HepG2 (cell line): ENCODE results near the gene MTHFD1L. TPM values are rescaled to one million over a fixed set of nuclear protein-coding genes. Genes with fewer than 3 reads are reported as not detected.

Experiments used
- ATAC-seq: fragments of 200-7000 bp; cut with Tn5 transposase; 3 replicates; pipeline ENCODE4 v1.9.1; 2020; ENCODE audit warnings: mild to moderate bottlenecking, moderate library complexity
- BruUV-seq: library from RNA; stranded (reverse); fragments of 400-500 nt; replicated peaks from 2 replicates; lab custom pipeline; 2021; lab: Mats Ljungman, UMichigan
- CTCF ChIA-PET: fragments of 300-600 bp; formaldehyde crosslinking; extraction: SDS; loops from one replicate; lab custom pipeline; 2021; ENCODE audit warnings: low total read pairs, inconsistent platforms, low intra/inter-chr PET ratio; lab: Yijun Ruan, JAX
- POLR2A ChIA-PET: fragments of 350-600 bp; sonication (Branson Sonifier 250); formaldehyde crosslinking; loops from one replicate; lab custom pipeline; 2020; ENCODE audit warnings: antibody characterized with exemption, inconsistent platforms; lab: Yijun Ruan, JAX
- DNase-seq: peaks from one replicate; pipeline ENCODE4 v3.0.0-alpha.2; 2015; ENCODE audit warnings: low spot score
- FAIRE-seq: peaks from 3 replicates; lab custom pipeline; 2011; peaks lifted over from hg19 to GRCh38; lab: Jason Lieb, UNC
- H2AFZ ChIP-seq: one replicate; pipeline ENCODE4 v1.6.1; 2011; ENCODE audit warnings: low read length, inconsistent platforms
- H3K27ac ChIP-seq: fragments of 300-600 bp; 3 replicates; pipeline ENCODE4 v1.8.0; 2011; ENCODE audit warnings: mixed run types, mild to moderate bottlenecking, mixed read lengths, low read length, inconsistent platforms; ENCODE audit not compliant: insufficient read depth; ENCODE audit errors: extremely low read length
- H3K27me3 ChIP-seq, 2 experiments: fragments of 200-600 bp in 1 of 2; 2 replicates in 1 of 2; 3 replicates in 1 of 2; pipeline versions ENCODE4 v1.6.0 to v1.8.0; 2011; ENCODE audit warnings: low read length in 2 of 2, mild to moderate bottlenecking in 2 of 2, moderate library complexity in 2 of 2, inconsistent platforms in 1 of 2; ENCODE audit not compliant: insufficient read depth in 2 of 2, control insufficient read depth in 1 of 2
- H3K36me3 ChIP-seq, 2 experiments: fragments of 200-600 bp in 1 of 2; replicated peaks in 1 of 2; 2 replicates in 1 of 2; 3 replicates in 1 of 2; pipeline versions ENCODE4 v1.5.1 to v1.8.0; 2011; ENCODE audit warnings: low read length in 2 of 2, inconsistent platforms in 1 of 2; ENCODE audit not compliant: insufficient read depth in 2 of 2, control insufficient read depth in 1 of 2
- H3K4me1 ChIP-seq: 2 replicates; pipeline ENCODE4 v1.5.1; 2012; ENCODE audit warnings: low read length, inconsistent platforms; ENCODE audit not compliant: insufficient read depth
- H3K4me2 ChIP-seq: 2 replicates; pipeline ENCODE4 v1.6.0; 2011; ENCODE audit warnings: low read depth, low read length, inconsistent platforms
- H3K4me3 ChIP-seq, 3 experiments: fragments of 200-600 bp in 1 of 3; sonication (generic), shearing (Covaris generic) in 1 of 3; replicated peaks in 1 of 3; 2 replicates each; pipeline ENCODE4 v1.5.1; 2011 to 2016; ENCODE audit warnings: low read length in 3 of 3, inconsistent platforms in 2 of 3, low read depth in 2 of 3, mild to moderate bottlenecking in 2 of 3, control low read depth in 1 of 3, mixed read lengths in 1 of 3; ENCODE audit not compliant: insufficient read depth in 1 of 3
- H3K79me2 ChIP-seq: one replicate; pipeline ENCODE4 v1.6.1; 2011; ENCODE audit warnings: low read length, inconsistent platforms; ENCODE audit not compliant: insufficient read depth
- H3K9ac ChIP-seq: 2 replicates; pipeline ENCODE4 v1.6.0; 2011; ENCODE audit warnings: mild to moderate bottlenecking, low read depth, low read length, inconsistent platforms; ENCODE audit not compliant: insufficient read depth
- H3K9me3 ChIP-seq: 2 replicates; pipeline ENCODE4 v1.5.1; 2012; ENCODE audit warnings: mild to moderate bottlenecking, low read length
- H4K20me1 ChIP-seq: 2 replicates; pipeline ENCODE4 v1.6.0; 2011; ENCODE audit warnings: inconsistent platforms, mild to moderate bottlenecking, low read length, moderate library complexity; ENCODE audit not compliant: insufficient read depth
- ATF7-NPFF ChIP-seq: sonication (generic); formaldehyde crosslinking; IDR thresholded peaks from 2 replicates; pipeline ENCODE4 v1.8.1; 2023; ENCODE audit warnings: mild to moderate bottlenecking, low read depth, missing genetic modification reagents, moderate library complexity
- HNF4G ChIP-seq, 2 experiments: sonication (generic) in 1 of 2; formaldehyde crosslinking in 1 of 2; IDR thresholded peaks; 2 replicates each; pipeline versions ENCODE4 v1.4.0 to v1.6.1; 2011 to 2020; ENCODE audit warnings: borderline replicate concordance in 2 of 2, low read depth in 2 of 2, mild to moderate bottlenecking in 2 of 2, low read length in 1 of 2, missing genetic modification reagents in 1 of 2, moderate library complexity in 1 of 2
- KMT2A ChIP-seq: sonication (generic); formaldehyde crosslinking; IDR thresholded peaks from 2 replicates; pipeline ENCODE4 v1.4.0; 2020; ENCODE audit warnings: missing genetic modification reagents
- MEIS2 ChIP-seq: sonication (generic); formaldehyde crosslinking; IDR thresholded peaks from 2 replicates; pipeline ENCODE4 v1.9.0; 2021; ENCODE audit warnings: mild to moderate bottlenecking, missing genetic modification reagents
- SNAI1 ChIP-seq: sonication (generic); formaldehyde crosslinking; IDR thresholded peaks from 2 replicates; pipeline ENCODE4 v1.5.0; 2020; ENCODE audit warnings: mild to moderate bottlenecking, missing genetic modification reagents, borderline replicate concordance
- TCF12 ChIP-seq, 2 experiments: fragments of 450-650 bp in 1 of 2; sonication (generic) in 1 of 2; formaldehyde crosslinking in 1 of 2; IDR thresholded peaks; 2 replicates each; pipeline versions ENCODE4 v1.6.1 to v1.8.0; 2017 to 2022; ENCODE audit warnings: antibody characterized with exemption in 1 of 2, mild to moderate bottlenecking in 1 of 2, missing genetic modification reagents in 1 of 2, moderate library complexity in 1 of 2
- TEAD3 ChIP-seq: optimal IDR thresholded peaks from 2 replicates; pipeline ENCODE3; 2016; ENCODE audit warnings: borderline replicate concordance
- U2AF2 ChIP-seq: fragments of 200-400 bp; formaldehyde crosslinking; IDR thresholded peaks from 2 replicates; pipeline ENCODE4 v1.6.1; 2017; ENCODE audit warnings: low read depth, mild to moderate bottlenecking, low read length
- ZNF878 ChIP-seq: sonication (generic); formaldehyde crosslinking; IDR thresholded peaks from 2 replicates; pipeline ENCODE4 v1.8.1; 2023; ENCODE audit warnings: mild to moderate bottlenecking, missing genetic modification reagents, moderate library complexity
- WGBS: methylation state at CpG from one replicate; pipeline ENCODE4 v1.1.6; 2017; ENCODE audit warnings: low lambda C conversion rate; 5-methylcytosine and 5-hydroxymethylcytosine counted together
- in situ Hi-C: cut with HindIII; loops from 2 replicates; pipeline ENCODE4 v1.10.0; 2017; ENCODE audit warnings: low pct_unique_long_range_greater_than_20kb; ENCODE audit not compliant: extremely low pct_ligation_motif_present
- intact Hi-C: fragments of 100-400 bp; cut with micrococcal nuclease; formaldehyde crosslinking; loops from one replicate; pipeline ENCODE4 v1.10.0; 2022; ENCODE audit not compliant: unreplicated experiment
- polyA plus RNA-seq, 8 experiments: library from polyadenylated mRNA; depleted of rRNA in 3 of 8; stranded (reverse) in 7 of 8; unstranded in 1 of 8; fragments of >200 nt; fragmentation: Illumina TruSeq in 4 of 8; extraction: Trizol in 4 of 8; gene quantifications; 2 replicates each; pipeline versions ENCODE4 v1.2.1 to v1.2.3, GENCODE V29; 2011 to 2016; ENCODE audit warnings: low read depth in 4 of 8, missing spikeins in 1 of 8, mixed read lengths in 1 of 8; ENCODE audit not compliant: insufficient read depth in 1 of 8
- total RNA-seq, 5 experiments: library from RNA; depleted of rRNA; stranded (reverse); fragments of >200 nt; fragmentation: Illumina TruSeq; extraction: Trizol; gene quantifications; 2 replicates each; pipeline ENCODE4 v1.2.3, GENCODE V29; 2016; ENCODE audit warnings: low read depth in 1 of 5
- TF ChIP-seq, protein P1 (sequence below): sonication (generic); formaldehyde crosslinking; conservative IDR thresholded peaks from 2 replicates; pipeline ENCODE4 v1.4.0; 2020; ENCODE audit warnings: missing genetic modification reagents
- TF ChIP-seq, protein P2 (sequence below): sonication (generic); formaldehyde crosslinking; IDR thresholded peaks from 2 replicates; pipeline ENCODE4 v1.4.0; 2020; ENCODE audit warnings: mild to moderate bottlenecking, missing genetic modification reagents

The MTHFD1L gene
- total and polyA plus RNA-seq, 2 of the 13 experiments (the other 11 are each of a cell fraction or from before 2014, with no cell fraction given) = 24.0 to 39.6 TPM

DNA sequence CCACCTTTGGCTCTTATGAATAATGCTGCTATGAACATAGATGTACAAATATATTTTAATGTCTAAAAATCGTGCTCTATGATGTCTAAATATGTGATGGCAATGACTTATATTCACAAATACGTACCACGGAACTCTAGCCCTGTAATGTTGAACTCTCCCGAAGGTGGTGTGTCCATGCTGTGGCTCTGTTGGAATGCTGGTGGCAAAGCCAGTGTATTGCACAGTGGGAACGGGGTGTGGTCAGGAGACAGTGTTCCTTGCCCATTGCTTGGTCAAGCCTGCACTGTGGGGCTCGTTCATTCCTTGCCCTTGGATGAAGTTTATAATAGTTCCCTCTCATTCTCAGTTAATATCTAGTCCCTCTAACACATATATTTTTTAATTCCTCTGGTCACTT is 109.6 kb downstream of the MTHFD1L start:
- TF ChIP-seq MEIS2 (no peak), ATF7-NPFF (CRISPR knock-in tag) (no peak), SNAI1 (no peak), ZNF878 (CRISPR knock-in tag) (no peak), KMT2A (CRISPR knock-in tag) (no peak), HNF4G (IDR thresholded peaks at IDR 0.05; ENCODE audit: borderline replicate concordance, low read depth, low read length) (no peak), HNF4G (CRISPR knock-in tag; IDR thresholded peaks at IDR 0.05; ENCODE audit: borderline replicate concordance, low read depth) (no peak), TEAD3 (CRISPR knock-in tag) (no peak), TCF12 (IDR thresholded peaks at IDR 0.05) (no peak), TCF12 (CRISPR knock-in tag; IDR thresholded peaks at IDR 0.05) (no peak), U2AF2 (no peak)
- TF ChIP-seq, protein P1, sequence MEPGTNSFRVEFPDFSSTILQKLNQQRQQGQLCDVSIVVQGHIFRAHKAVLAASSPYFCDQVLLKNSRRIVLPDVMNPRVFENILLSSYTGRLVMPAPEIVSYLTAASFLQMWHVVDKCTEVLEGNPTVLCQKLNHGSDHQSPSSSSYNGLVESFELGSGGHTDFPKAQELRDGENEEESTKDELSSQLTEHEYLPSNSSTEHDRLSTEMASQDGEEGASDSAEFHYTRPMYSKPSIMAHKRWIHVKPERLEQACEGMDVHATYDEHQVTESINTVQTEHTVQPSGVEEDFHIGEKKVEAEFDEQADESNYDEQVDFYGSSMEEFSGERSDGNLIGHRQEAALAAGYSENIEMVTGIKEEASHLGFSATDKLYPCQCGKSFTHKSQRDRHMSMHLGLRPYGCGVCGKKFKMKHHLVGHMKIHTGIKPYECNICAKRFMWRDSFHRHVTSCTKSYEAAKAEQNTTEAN = no peak
- TF ChIP-seq, protein P2, sequence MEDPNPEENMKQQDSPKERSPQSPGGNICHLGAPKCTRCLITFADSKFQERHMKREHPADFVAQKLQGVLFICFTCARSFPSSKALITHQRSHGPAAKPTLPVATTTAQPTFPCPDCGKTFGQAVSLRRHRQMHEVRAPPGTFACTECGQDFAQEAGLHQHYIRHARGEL (CRISPR knock-in tag) = no peak
- FAIRE-seq (no peak), DNase-seq (no peak), ATAC-seq (no peak)
- intact Hi-C loops (no loop called here), in situ Hi-C loops (no loop called here)
- no peaks in the 10 kb centered on the region for H3K9me3 ChIP-seq
- no peaks in the 10 kb centered on the region for H3K27me3 ChIP-seq
- H3K36me3 ChIP-seq = peaks cover 20 to 61% of the 10 kb centered on the region in 2 experiments
- H3K4me3 ChIP-seq = no peak overlapping the region
- H3K79me2 ChIP-seq = no peaks in the 10 kb centered on the region
- no peak overlapping the region for H2AFZ ChIP-seq
- WGBS = 94% methylated on average over 6 of the region's 6 CpGs
- POLR2A ChIA-PET = no interaction called here
- H3K27ac ChIP-seq = no peak overlapping the region
- no TSS peak for BruUV-seq
- H3K4me2 ChIP-seq = no peak overlapping the region
- H3K4me1 ChIP-seq = no peaks in the 10 kb centered on the region
- CTCF ChIA-PET = no interaction called here
- H3K9ac ChIP-seq = no peak overlapping the region
- H4K20me1 ChIP-seq = no peaks in the 10 kb centered on the region
